GM19463 (cell line): Measurements from ENCODE around the gene CRIM1.

ENCODE experiments used
- ATAC-seq: cut with Tn5 transposase; IDR thresholded peaks from one replicate; pipeline ENCODE4 v1.9.1; 2021; ENCODE audit warnings: mild to moderate bottlenecking, moderate library complexity; ENCODE audit not compliant: unreplicated experiment

Gene CRIM1

GRCh38 chr2:36451512-36451911 lies 95.9 kb downstream of the CRIM1 start:
- ATAC-seq: no peak

- ATAC-seq: no peak
Measured at GRCh38 chr2:36452260-36452659, 96.7 kb downstream of the CRIM1 start.

- no peak for ATAC-seq
Measured at GRCh38 chr2:36453652-36454051, 98.1 kb downstream of the CRIM1 start.

- ATAC-seq: no peak
Measured at GRCh38 chr2:36455011-36455410, 99.4 kb downstream of the CRIM1 start.

GRCh38 chr2:36455788-36456187 lies 100.2 kb downstream of the CRIM1 start:
- ATAC-seq: no peak

GRCh38 chr2:36456227-36457175 lies 100.9 kb downstream of the CRIM1 start:
- ATAC-seq: no peak

GRCh38 chr2:36458106-36458505 lies 102.5 kb downstream of the CRIM1 start:
- no peak for ATAC-seq

GRCh38 chr2:36459725-36460137 lies 104.2 kb downstream of the CRIM1 start:
- ATAC-seq: no peak

- ATAC-seq: peak; percentile 60
Measured at GRCh38 chr2:36461039-36461681, 105.6 kb downstream of the CRIM1 start.

GRCh38 chr2:36462311-36462935 lies 106.8 kb downstream of the CRIM1 start:
- ATAC-seq: no peak

- no peak for ATAC-seq
Measured at GRCh38 chr2:36463365-36463764, 107.8 kb downstream of the CRIM1 start.

GRCh38 chr2:36464006-36464721 lies 108.6 kb downstream of the CRIM1 start:
- ATAC-seq: no peak

GRCh38 chr2:36466135-36466534 lies 110.6 kb downstream of the CRIM1 start:
- ATAC-seq: no peak

GRCh38 chr2:36468463-36469105 lies 113.0 kb downstream of the CRIM1 start:
- ATAC-seq: no peak

- ATAC-seq: no peak
Measured at GRCh38 chr2:36469106-36469477, 113.5 kb downstream of the CRIM1 start.

- no peak for ATAC-seq
Measured at GRCh38 chr2:36469710-36470109, 114.1 kb downstream of the CRIM1 start.

GRCh38 chr2:36473230-36473629 lies 117.7 kb downstream of the CRIM1 start:
- no peak for ATAC-seq

GRCh38 chr2:36476411-36476810 lies 120.8 kb downstream of the CRIM1 start:
- no peak for ATAC-seq

GRCh38 chr2:36477315-36477714 lies 121.7 kb downstream of the CRIM1 start:
- no peak for ATAC-seq

- no peak for ATAC-seq
Measured at GRCh38 chr2:36477746-36478145, 122.2 kb downstream of the CRIM1 start.

- no peak for ATAC-seq
Measured at GRCh38 chr2:36478332-36478738, 122.8 kb downstream of the CRIM1 start.
